Erythroblast (primary cell): Measurements from ENCODE around the gene CEACAM5.

Source experiments
- GATA1 ChIP-seq: IDR thresholded peaks from 2 replicates; pipeline ENCODE4 v1.6.1; 2011; ENCODE audit warnings: low read depth, mild to moderate bottlenecking, control low read depth, low read length, moderate library complexity
- POLR2A ChIP-seq: IDR thresholded peaks from 2 replicates; pipeline ENCODE4 v1.6.1; 2011; ENCODE audit warnings: mild to moderate bottlenecking, low read length

DNA sequence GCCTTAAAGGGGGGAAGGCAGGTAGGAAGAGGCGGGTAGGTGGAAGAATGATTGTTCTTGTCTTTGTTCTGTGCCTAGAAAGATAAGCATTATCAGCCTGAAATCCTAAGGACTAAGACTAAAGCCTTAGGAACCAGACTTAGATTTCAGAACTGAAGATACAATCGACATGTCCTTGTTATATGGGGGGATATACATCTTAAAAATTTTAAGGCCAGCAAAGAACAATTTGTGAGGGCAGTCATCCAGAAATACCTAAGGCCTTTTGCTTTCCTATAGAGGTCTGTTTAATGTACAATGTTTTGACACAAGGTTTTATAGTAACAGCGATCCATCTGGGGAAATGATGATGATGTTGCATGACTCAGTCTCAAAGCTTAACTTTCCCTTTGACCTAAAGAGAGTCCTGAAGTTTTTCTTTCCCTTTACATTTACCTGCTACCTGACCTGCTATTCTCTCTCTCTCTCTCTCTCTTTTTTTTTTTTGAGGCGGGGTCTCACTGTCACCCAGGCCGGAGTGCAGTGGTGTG, 26.7 kb downstream of the CEACAM5 start:
- TF ChIP-seq POLR2A (no peak), GATA1 (no peak)
